Keratinocyte (primary cell): ENCODE measurements around the gene PLEKHG2.

Source experiments
- EZH2 ChIP-seq: IDR thresholded peaks from one replicate; pipeline ENCODE4 v1.6.1; 2012; ENCODE audit warnings: inconsistent platforms, mild to moderate bottlenecking, low read length, moderate library complexity
- TF ChIP-seq, protein P1 (sequence below), 3 experiments: IDR thresholded peaks in 1 of 3; conservative IDR thresholded peaks in 1 of 3; optimal IDR thresholded peaks in 1 of 3; 2 replicates in 2 of 3; 3 replicates in 1 of 3; pipeline versions ENCODE3 to v1.5.1; 2011; ENCODE audit warnings: low read length in 3 of 3, mild to moderate bottlenecking in 3 of 3, moderate library complexity in 2 of 3, control low read depth in 1 of 3, inconsistent platforms in 1 of 3; ENCODE audit not compliant: insufficient read depth in 2 of 3; ENCODE audit errors: extremely low read depth in 1 of 3

DNA sequence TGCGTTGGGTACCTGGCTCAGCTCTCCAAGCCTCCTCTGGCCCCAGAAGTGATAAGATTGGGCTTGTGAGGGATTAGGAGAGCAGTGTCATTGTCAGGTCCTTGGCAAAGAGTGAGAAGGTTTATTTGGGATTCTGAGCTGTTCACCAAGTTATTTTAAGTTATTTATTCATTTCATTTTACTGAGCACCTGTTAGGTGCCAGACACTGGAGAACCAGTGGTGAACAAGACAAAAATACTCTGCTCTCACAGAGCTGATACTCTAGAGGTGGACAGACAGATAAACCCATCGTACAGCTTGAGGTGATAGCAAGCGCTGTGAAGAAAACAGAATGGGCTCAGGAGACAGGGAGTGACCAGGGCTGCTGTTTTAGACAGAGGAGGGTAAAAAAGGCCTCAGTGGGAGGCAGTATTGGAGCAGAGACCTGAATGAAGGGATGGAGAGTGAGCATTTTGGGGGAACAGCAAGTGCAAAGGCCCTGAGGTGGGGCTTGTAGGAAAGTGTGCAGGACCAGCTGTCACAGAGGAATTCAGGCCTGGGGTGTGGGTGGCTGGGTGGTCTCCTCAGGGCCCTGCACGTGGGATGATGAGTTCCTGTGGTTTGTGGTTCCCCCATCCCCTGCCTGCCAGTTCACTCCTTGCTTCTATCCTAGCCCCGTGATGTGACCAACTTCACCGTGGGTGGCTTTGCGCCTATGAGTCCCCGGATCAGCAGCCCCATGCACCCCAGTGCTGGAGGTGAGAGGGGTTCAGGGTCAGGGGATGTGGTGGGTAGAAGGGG lies 59.5 kb downstream of the PLEKHG2 start:
- TF ChIP-seq, protein P1, sequence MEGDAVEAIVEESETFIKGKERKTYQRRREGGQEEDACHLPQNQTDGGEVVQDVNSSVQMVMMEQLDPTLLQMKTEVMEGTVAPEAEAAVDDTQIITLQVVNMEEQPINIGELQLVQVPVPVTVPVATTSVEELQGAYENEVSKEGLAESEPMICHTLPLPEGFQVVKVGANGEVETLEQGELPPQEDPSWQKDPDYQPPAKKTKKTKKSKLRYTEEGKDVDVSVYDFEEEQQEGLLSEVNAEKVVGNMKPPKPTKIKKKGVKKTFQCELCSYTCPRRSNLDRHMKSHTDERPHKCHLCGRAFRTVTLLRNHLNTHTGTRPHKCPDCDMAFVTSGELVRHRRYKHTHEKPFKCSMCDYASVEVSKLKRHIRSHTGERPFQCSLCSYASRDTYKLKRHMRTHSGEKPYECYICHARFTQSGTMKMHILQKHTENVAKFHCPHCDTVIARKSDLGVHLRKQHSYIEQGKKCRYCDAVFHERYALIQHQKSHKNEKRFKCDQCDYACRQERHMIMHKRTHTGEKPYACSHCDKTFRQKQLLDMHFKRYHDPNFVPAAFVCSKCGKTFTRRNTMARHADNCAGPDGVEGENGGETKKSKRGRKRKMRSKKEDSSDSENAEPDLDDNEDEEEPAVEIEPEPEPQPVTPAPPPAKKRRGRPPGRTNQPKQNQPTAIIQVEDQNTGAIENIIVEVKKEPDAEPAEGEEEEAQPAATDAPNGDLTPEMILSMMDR (optimal IDR thresholded peaks at IDR 0.05 in 1 of 3, IDR thresholded peaks at IDR 0.05 in 1 of 3, conservative IDR thresholded peaks at IDR 0.05 in 1 of 3; ENCODE audit: extremely low read depth in 1 of 3, insufficient read depth in 2 of 3, low read length in 3 of 3), result no peak
- TF ChIP-seq EZH2, result no peak
